Fibroblast of villous mesenchyme (primary cell): ENCODE measurements around the gene ADARB1. TPM values are rescaled to one million over a fixed set of nuclear protein-coding genes. Genes with fewer than 3 reads are reported as not detected.

ENCODE experiments used
- DNase-seq: peaks from one replicate; pipeline ENCODE4 v3.0.0-alpha.2; 2010; ENCODE audit warnings: low read depth
- H3K4me3 ChIP-seq: 2 replicates; pipeline ENCODE4 v1.5.1; 2011; ENCODE audit warnings: low read depth, mild to moderate bottlenecking, low read length
- total RNA-seq: library from RNA; depleted of rRNA; stranded (reverse); fragments of >200 nt; gene quantifications from 2 replicates; pipeline ENCODE4 v1.2.3, GENCODE V29; 2012
- TF ChIP-seq, protein P1 (sequence below): IDR thresholded peaks from 2 replicates; pipeline ENCODE4 v1.5.1; 2012; ENCODE audit warnings: low read depth, mild to moderate bottlenecking, low read length; ENCODE audit not compliant: insufficient read depth

ADARB1 gene
- total RNA-seq, 1 donor: 16.4 TPM

DNA sequence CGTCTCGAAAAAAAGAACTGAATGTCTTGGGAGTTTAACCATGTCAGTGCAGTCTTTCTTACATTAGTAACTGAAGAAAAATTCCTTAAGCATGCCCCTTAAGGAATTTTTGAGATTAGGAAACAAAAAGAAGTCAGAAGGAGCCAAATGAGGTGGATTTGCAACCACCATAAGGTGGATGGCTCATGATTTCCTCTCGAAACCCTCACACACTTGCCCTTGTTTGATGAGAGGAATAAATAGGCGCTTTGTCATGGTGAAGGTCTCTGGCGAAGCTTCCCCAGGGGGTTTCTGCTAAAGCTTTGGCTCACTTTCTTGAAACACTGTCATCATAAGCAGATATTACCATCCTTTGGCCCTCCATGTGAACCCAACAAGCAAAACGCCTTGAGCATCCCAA, 145.1 kb downstream of the ADARB1 start:
- DNase-seq: no peak

DNA sequence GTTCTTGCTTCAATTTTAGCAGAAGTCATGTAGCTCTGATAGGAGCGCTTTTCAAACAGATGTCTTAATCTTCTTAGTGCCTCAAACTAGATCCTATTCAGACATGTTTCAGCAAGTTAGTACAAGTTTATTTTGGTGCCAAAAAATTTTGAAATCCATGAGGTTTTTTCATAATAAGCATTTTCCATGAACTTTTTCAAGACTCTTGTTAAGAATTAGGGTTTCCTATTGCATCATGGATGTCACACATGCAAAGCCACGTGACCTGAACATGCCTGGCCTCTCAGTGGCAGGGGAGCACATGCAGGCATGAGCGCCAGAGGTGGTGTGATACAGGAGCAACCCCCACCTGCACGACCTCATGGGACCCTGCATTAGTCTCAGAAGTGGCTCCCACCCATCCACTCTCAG, 145.7 kb downstream of the ADARB1 start:
- DNase-seq: peak; percentile 38
- TF ChIP-seq, protein P1, sequence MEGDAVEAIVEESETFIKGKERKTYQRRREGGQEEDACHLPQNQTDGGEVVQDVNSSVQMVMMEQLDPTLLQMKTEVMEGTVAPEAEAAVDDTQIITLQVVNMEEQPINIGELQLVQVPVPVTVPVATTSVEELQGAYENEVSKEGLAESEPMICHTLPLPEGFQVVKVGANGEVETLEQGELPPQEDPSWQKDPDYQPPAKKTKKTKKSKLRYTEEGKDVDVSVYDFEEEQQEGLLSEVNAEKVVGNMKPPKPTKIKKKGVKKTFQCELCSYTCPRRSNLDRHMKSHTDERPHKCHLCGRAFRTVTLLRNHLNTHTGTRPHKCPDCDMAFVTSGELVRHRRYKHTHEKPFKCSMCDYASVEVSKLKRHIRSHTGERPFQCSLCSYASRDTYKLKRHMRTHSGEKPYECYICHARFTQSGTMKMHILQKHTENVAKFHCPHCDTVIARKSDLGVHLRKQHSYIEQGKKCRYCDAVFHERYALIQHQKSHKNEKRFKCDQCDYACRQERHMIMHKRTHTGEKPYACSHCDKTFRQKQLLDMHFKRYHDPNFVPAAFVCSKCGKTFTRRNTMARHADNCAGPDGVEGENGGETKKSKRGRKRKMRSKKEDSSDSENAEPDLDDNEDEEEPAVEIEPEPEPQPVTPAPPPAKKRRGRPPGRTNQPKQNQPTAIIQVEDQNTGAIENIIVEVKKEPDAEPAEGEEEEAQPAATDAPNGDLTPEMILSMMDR: no peak
- H3K4me3 ChIP-seq: no peak overlapping the region

More for the DNA sequence above, 145.1 kb downstream of the ADARB1 start:
- H3K4me3 ChIP-seq: no peak overlapping the region
- TF ChIP-seq, protein P1: no peak

DNA sequence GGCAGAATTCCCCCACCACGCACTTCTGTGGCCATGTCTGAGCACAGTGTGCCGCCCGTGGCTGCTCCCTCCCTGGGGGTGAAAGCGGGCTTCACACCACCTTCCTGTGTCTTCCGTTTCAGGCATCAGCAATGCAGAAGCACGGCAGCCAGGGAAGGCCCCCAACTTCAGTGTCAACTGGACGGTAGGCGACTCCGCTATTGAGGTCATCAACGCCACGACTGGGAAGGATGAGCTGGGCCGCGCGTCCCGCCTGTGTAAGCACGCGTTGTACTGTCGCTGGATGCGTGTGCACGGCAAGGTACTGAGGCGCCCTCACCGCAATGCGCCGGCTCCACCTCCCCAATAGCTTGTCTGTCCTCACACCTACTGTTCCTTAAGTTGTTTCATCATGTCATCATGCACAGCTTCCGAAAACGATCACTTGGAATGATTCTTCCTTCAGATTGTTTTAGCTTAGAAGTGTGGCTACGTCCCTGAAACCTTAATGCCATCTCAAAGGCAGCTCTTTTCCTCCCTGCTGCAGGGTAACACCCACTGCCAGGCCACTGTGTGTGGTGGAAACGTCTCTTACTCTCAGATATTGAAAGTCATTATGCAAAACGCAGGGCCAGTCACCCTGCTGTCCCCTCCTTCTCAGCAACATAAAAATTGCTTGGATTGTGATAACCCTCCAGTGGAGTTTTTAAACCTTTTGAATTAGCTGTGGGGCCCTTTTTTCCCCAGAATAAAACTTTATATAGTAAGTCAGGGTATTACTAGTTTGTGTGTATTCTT, 146.5 kb downstream of the ADARB1 start:
- H3K4me3 ChIP-seq: no peak overlapping the region
- no peak for DNase-seq
- TF ChIP-seq, protein P1: no peak

DNA sequence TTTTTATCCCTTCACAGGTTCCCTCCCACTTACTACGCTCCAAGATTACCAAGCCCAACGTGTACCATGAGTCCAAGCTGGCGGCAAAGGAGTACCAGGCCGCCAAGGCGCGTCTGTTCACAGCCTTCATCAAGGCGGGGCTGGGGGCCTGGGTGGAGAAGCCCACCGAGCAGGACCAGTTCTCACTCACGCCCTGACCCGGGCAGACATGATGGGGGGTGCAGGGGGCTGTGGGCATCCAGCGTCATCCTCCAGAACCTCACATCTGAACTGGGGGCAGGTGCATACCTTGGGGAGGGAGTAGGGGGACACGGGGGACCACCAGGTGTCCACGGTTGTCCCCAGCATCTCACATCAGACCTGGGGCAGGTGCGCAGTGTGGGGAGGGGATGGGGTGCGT, 147.6 kb downstream of the ADARB1 start:
- TF ChIP-seq, protein P1: no peak
- no peak overlapping the region for H3K4me3 ChIP-seq
- no peak for DNase-seq

DNA sequence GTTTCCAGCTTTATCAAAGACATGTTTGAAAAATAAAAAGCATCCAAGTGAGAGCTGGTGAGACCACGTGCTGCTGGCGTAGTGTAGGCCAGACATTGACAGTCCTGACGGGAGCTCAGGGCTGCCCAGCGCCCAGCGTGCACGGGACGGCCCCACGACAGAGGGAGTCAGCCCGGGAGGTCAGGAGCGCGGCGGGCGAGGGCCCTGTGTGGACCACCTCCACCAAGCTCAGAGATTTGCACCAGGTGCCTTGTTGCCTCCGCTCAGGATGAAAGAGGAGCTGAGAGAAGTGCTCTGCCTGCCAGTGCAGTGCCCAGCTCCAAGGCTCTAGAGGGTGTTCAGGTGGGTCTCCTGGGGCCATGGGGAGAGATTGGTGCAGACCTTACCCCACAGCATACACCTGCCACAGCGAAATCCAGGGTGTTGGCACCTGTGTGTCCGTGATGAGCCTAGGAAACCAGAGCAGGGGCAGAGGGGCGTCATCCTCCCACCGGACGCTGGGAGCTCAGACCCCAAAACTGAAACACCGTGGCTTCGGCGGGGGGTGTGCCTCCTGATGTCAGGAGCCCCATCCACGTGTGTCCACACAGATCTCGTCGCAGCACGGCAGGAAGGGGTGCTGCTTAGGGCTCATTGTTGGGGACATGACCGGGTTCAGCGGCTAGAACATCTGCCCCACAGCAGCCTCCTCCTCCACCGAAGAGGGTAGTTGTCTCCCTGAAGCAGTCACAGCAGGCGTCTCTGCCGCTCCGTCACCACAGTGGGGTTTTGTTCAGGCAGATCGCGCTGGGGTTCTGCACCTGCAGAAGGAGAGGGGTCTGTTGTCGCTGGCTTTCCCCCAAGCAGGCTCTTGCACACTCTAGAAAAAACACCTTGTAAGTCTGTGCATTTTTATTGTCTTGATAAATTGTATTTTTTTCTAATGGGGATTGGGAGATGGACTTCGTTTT, 149.1 kb downstream of the ADARB1 start:
- H3K4me3 ChIP-seq: no peak overlapping the region
- no peak for DNase-seq
- TF ChIP-seq, protein P1: no peak

DNA sequence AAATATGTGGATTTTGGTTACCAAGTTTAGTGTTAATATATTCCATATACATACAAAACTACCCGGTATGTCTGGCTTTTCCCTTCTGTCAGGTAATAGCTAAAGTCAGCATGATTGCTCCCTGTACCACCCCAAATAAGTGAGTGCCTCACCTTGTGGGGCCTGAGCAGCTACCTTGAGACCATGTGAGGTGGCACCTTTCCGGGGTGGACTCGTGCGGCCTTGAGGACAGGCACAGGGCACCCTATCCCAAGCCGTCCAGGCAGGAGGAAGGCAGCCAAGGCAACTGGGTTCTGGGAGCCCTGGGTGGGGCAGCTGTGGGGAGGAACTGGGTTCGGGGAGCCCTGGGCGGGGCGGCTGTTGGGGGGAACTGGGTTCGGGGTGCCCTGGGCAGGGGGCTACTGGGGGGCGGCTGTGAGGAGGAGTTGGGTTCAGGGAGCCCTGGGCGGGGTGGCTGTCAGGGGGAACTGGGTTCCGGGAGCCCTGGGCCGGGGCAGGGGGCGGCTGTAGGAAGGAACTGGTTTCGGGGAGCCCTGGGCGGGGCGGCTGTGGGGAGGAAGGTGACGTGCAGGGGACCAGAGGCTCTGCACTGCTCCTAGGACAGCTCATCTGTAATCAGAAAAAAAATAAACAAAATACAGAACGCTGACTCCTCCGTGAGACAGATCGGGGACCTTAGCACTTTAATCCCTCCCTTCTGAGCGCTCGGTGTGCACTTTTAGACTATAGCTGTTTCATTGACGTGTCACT, 150.0 kb downstream of the ADARB1 start:
- TF ChIP-seq, protein P1: no peak
- DNase-seq: no peak
- H3K4me3 ChIP-seq: no peak overlapping the region
